ENCODE measurements around the gene RAPGEF4.

The RAPGEF4 gene

GRCh38 chr2:172821370-172822338 is 86.0 kb downstream of the RAPGEF4 start:
- DNase-seq: no peak

GRCh38 chr2:172822585-172822984 is 86.9 kb downstream of the RAPGEF4 start:
- DNase-seq: no peak

GRCh38 chr2:172823261-172823850 is 87.7 kb downstream of the RAPGEF4 start:
- DNase-seq: no peak

DNA sequence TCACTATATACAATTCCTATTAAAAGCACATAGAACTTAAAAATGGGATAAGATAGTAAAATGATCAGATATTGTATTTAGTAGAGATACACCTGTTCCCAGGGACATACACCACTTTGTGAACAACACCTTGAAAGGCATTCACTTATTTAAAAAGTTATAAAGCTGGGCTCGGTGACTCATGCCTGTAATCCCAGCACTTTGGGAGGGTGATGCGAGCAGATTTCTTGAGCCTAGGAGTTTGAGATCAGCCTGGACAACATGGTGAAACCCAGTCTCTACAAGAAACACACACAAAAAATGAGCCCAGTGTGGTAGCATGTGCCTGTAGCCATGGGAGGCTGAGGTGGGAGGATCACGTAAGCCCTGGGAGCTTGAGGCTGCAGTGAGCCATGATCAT is 90.9 kb downstream of the RAPGEF4 start:
- no peak for DNase-seq

DNA sequence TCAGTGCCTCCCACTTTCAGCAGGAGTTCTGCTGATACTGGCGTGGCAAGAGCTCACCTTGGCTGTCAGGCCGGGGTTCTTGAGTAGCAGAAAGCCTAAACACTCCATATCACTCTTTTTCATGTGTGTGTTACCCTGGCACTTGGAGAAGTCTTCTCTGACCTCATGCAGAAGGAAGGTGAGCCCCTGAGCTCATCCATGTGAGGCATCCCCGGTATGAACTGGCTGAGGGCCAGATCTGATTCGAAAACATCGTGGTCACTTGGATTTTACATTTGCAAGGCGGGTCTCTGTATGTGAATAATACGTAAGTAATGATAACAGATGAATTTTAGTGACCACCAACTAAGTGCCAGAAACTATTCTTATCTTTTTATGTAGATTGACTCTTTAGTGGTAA is 93.6 kb downstream of the RAPGEF4 start:
- no peak for DNase-seq

DNA sequence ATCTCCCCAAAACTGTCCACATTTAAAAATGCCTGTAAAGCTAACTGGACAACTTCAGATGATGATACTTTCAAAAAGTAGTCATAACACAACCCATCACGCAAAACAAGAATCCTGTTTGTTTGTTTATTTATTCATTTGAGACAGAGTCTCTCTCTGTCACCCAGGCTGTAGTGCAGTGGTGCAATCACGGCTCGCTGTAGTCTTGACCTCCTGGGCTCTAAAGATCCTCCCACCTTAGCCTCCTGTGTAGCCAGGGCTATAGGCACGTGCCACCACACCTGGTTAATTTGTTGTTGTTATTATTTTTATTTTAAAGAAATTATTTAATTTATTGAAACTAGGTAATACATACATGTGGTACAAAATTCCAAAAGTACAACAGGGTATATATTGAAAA is 94.8 kb downstream of the RAPGEF4 start:
- no peak for DNase-seq

- DNase-seq: no peak
These were observed 98.3 kb downstream of the RAPGEF4 start for GRCh38 chr2:172833898-172834297.

- no peak for DNase-seq
These were observed 99.2 kb downstream of the RAPGEF4 start for GRCh38 chr2:172834881-172835280.

DNA sequence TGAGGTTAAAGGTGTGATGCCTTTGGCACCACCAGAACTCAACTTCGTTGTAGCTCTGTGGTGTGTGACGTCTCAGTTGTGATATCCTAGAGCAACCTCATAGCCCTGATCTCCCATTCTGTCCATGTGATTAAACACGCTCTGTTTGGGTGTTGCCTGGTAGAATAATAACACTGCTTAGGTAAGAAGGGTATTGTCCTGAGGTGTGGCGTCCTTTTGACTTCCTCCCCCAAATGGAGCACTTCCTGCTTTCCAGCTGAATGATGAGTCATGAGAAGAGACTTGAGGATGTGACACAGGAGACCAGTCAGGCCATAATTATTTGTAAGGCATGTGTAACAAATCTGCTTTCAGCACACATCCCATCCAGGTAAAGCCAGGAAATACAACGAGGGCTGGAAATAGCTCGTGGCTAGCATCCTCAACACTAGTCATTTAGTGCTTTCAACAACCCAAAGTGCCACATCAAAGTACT is 100.7 kb downstream of the RAPGEF4 start:
- no peak for DNase-seq

GRCh38 chr2:172836827-172837226 is 101.2 kb downstream of the RAPGEF4 start:
- DNase-seq: no peak

DNA sequence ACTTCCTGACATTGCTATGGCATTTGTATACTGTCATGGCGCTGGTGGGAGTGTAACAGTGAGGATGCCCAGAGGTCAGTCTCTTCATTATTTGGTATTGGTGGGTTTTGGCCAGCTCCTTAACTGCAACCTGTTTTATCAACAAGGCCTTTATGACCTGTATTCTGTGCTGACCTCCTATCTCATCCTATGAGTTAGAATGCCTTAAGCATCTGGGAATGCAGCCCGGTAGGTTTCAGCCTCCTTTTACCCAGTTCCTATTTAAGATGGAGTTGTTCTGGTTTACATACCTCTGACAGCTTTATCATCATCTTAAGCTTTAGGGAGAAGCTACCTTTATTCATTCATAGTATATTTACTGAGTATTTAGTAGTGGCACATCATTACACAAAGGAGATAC is 103.8 kb downstream of the RAPGEF4 start:
- no peak for DNase-seq

DNA sequence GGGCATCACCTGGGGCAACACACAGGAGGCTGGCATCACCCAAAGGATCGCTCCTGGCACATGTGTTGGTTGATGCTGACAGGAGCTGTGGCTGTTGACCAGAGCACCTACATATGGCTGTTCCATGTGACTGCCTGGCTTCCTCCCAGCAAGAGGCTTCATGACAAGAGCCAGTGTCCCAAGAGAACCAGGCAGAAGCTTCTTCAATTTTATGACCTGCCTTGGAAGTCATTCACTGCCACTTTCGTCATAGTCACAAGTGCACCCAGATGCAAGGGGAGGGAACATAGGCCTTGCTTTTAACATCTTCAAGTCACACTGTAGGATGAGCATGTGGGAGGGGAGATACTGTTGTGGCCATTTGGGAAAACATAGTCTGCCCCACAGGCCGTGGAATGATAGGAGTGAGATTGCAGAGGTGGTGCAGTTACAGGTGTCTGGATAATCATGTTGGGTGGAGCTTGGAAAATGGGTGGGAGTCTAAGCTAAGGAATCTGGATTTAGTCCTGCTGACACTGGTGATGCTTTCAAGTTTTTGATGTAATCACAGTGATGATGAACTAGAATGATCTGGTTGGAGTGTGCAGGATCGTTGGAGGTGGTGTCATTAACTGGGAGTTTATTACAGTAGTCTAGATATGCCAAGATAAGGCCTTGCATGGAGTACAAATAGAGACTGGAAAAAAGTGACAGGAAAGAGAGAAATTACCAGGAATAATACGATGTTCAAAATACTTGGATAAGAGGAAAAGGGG is 107.0 kb downstream of the RAPGEF4 start:
- no peak for DNase-seq

GRCh38 chr2:172843266-172843582 is 107.6 kb downstream of the RAPGEF4 start:
- DNase-seq: no peak

GRCh38 chr2:172843902-172844715 is 108.5 kb downstream of the RAPGEF4 start:
- no peak for DNase-seq

DNA sequence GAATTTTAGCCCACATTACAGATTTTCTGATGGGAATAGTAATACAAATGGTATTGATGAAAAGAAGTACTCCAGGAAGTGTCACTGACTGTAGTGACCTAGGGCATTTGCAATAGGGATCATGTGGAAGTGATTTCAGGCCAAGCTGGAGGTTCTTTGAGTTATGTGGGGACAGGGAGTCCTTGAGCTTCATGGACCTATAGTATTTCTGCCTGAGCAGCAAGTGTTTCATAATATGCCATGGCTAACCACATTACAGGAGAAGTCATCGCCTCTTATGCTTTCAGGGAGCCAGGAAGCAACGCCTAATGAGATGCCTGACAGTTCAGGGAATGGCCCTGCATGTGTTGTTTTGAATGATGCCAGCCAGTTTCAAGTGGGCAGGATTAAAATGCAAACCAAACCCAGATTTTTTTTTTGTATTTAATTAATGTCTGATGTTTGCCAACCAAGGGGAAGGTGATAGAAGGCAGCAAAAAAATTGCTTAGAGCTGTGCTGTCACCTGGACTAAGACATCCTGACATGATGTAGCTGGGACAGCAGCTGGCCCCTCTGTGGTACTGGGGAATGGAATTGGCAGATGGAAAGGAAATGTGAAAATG is 109.5 kb downstream of the RAPGEF4 start:
- no peak for DNase-seq

GRCh38 chr2:172846551-172846950 is 110.9 kb downstream of the RAPGEF4 start:
- DNase-seq: no peak

- DNase-seq: no peak
These were observed 111.5 kb downstream of the RAPGEF4 start for GRCh38 chr2:172847188-172847587.

GRCh38 chr2:172848519-172848918 is 112.9 kb downstream of the RAPGEF4 start:
- no peak for DNase-seq

DNA sequence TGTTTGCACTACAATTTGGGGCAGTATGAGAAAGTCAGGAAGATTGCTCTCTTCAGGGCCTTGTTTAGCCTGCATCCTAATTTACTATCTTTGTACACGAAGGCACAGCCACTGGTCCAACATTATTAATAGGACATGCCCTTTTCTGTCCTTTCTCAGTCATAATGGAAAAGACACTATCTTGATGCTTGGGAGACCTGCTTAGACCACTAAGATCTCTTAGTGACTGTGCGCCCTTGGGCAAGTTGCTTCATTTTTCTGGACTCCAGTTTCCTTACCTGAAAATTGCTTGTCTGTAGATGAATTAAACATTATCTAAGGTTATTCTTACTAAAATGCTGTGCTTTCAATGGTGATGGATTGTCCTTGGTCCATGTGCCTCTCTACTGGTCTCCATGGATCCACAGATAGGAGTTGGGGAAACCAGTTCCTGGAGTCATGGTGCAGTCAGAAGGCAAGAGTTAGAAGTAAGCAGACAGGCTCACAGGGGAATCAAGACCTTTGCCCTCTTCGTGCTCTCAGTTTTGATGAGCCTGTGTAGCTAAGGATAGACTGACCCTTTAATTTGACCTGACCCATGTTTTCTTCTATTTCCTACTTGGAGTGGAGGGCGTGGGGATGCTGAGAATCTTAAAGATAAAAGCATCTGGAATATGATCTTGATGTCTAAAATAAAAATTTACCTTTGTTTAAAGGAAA is 114.0 kb downstream of the RAPGEF4 start:
- DNase-seq: no peak

GRCh38 chr2:172855588-172855987 is 119.9 kb downstream of the RAPGEF4 start:
- no peak for DNase-seq

Data from anterior cingulate cortex (tissue), 58 donors.